B cell (primary cell): ENCODE results near the gene CMC1. TPM values are rescaled to one million over a fixed set of nuclear protein-coding genes. Genes with fewer than 3 reads are reported as not detected.

Experiments
- ATAC-seq: fragments of 200-7000 bp; cut with Tn5 transposase; one replicate; pipeline ENCODE4 v1.10.0; 2021; ENCODE audit warnings: low read depth, mild to moderate bottlenecking, moderate number of reproducible peaks, moderate library complexity
- CTCF ChIA-PET: fragments of 350-600 bp; sonication (Branson Sonifier 250); formaldehyde crosslinking; loops from one replicate; lab custom pipeline; 2021; ENCODE audit warnings: antibody characterized with exemption, inconsistent platforms; lab: Charles Lee
- POLR2A ChIA-PET: fragments of 350-600 bp; sonication (Branson Sonifier 250); formaldehyde crosslinking; loops from one replicate; lab custom pipeline; 2021; ENCODE audit warnings: antibody characterized with exemption; lab: Charles Lee
- DNase-seq: peaks from one replicate; pipeline ENCODE4 v3.0.0; 2013
- H2AFZ ChIP-seq: 2 replicates; pipeline ENCODE4 v1.6.1; 2012; ENCODE audit warnings: mild to moderate bottlenecking, low read depth, low read length; ENCODE audit not compliant: insufficient read depth, poor library complexity, severe bottlenecking
- H3K27ac ChIP-seq, 2 donors: 1 replicate in 1 of 2; 2 replicates in 1 of 2; pipeline ENCODE4 v1.5.1; 2012 to 2013; ENCODE audit warnings: low read length in 2 of 2, mild to moderate bottlenecking in 2 of 2, moderate library complexity in 1 of 2
- H3K27me3 ChIP-seq, 4 experiments: fragments of 200-600 bp in 1 of 4; sonication (generic) in 1 of 4; replicated peaks in 1 of 4; 1 replicate in 2 of 4; 2 replicates in 2 of 4; pipeline versions ENCODE4 v1.6.1 to v1.7.0; 2013 to 2016; ENCODE audit warnings: low read length in 3 of 4, mild to moderate bottlenecking in 2 of 4, mixed read lengths in 1 of 4, moderate library complexity in 1 of 4; ENCODE audit not compliant: insufficient read depth in 4 of 4, control insufficient read depth in 3 of 4; ENCODE audit errors: control extremely low read depth in 1 of 4
- H3K36me3 ChIP-seq, 2 experiments: replicated peaks in 1 of 2; 1 replicate in 1 of 2; 2 replicates in 1 of 2; pipeline versions ENCODE4 v1.6.1 to v1.7.1; 2013; ENCODE audit warnings: low read length in 1 of 2; ENCODE audit not compliant: insufficient read depth in 2 of 2, control insufficient read depth in 1 of 2; ENCODE audit errors: control extremely low read depth in 1 of 2, extremely low read depth in 1 of 2
- H3K4me1 ChIP-seq, 2 donors: fragments of 200-600 bp in 1 of 2; sonication (generic) in 1 of 2; 1 replicate in 1 of 2; 2 replicates in 1 of 2; pipeline versions ENCODE4 v1.5.1 to v1.6.1; 2013 to 2017; ENCODE audit warnings: low read length in 2 of 2; ENCODE audit not compliant: control insufficient read depth in 2 of 2, insufficient read depth in 2 of 2
- H3K4me2 ChIP-seq: replicated peaks from 2 replicates; pipeline ENCODE3; 2012; ENCODE audit warnings: mild to moderate bottlenecking, low read depth, low read length; ENCODE audit not compliant: poor library complexity, severe bottlenecking
- H3K4me3 ChIP-seq, 5 experiments: fragments of 200-600 bp in 1 of 5; sonication (generic) in 1 of 5; 1 replicate in 3 of 5; 2 replicates in 2 of 5; pipeline versions ENCODE4 v1.5.1 to v1.7.0; 2011 to 2016; ENCODE audit warnings: low read length in 4 of 5, mild to moderate bottlenecking in 4 of 5, low read depth in 2 of 5, control low read depth in 1 of 5, moderate library complexity in 1 of 5; ENCODE audit not compliant: insufficient read depth in 1 of 5; ENCODE audit errors: control extremely low read depth in 1 of 5, extremely low read depth in 1 of 5
- H3K79me2 ChIP-seq: fragments of 200-600 bp; sonication (generic); one replicate; pipeline ENCODE4 v1.6.0; 2016; ENCODE audit warnings: low read length; ENCODE audit not compliant: control insufficient read depth, insufficient read depth
- H3K9ac ChIP-seq: fragments of 200-600 bp; sonication (generic); 2 replicates; pipeline ENCODE4 v1.6.1; 2017; ENCODE audit warnings: mild to moderate bottlenecking, low read length, moderate library complexity
- H3K9me3 ChIP-seq, 3 donors: one replicate each; pipeline versions ENCODE4 v1.6.1 to v1.7.1; 2013; ENCODE audit warnings: low read length in 2 of 3; ENCODE audit not compliant: control insufficient read depth in 2 of 3, insufficient read depth in 1 of 3; ENCODE audit errors: control extremely low read depth in 1 of 3
- H4K20me1 ChIP-seq: 2 replicates; pipeline ENCODE4 v1.6.0; 2012; ENCODE audit warnings: mild to moderate bottlenecking, low read length; ENCODE audit not compliant: insufficient read depth, control insufficient read depth, poor library complexity, severe bottlenecking
- H3K27ac Mint-ChIP-seq: one replicate; pipeline ENCODE4 v1.8.0; 2021; ENCODE audit warnings: mixed read lengths
- H3K27me3 Mint-ChIP-seq: one replicate; pipeline ENCODE4 v1.8.0; 2021; ENCODE audit warnings: mixed read lengths
- H3K4me1 Mint-ChIP-seq: one replicate; pipeline ENCODE4 v1.8.0; 2021; ENCODE audit warnings: mixed read lengths
- H3K4me3 Mint-ChIP-seq: one replicate; pipeline ENCODE4 v1.8.0; 2021; ENCODE audit warnings: mixed read lengths
- H3K9me3 Mint-ChIP-seq: one replicate; pipeline ENCODE4 v1.8.0; 2022; ENCODE audit warnings: mixed read lengths; ENCODE audit not compliant: insufficient read depth
- EZH2 ChIP-seq: IDR thresholded peaks from 2 replicates; pipeline ENCODE4 v1.6.1; 2012; ENCODE audit warnings: borderline replicate concordance, low read depth, mild to moderate bottlenecking, moderate library complexity, low read length; ENCODE audit not compliant: insufficient read depth, poor library complexity, severe bottlenecking
- WGBS: methylation state at CpG from one replicate; pipeline ENCODE4 v1.1.5; 2013; ENCODE audit warnings: missing lambda C conversion rate; ENCODE audit not compliant: insufficient coverage; 5-methylcytosine and 5-hydroxymethylcytosine counted together
- intact Hi-C: fragments of 100-400 bp; cut with micrococcal nuclease; formaldehyde crosslinking; loops from one replicate; pipeline ENCODE4 v1.10.0; 2022
- polyA plus RNA-seq: library from polyadenylated mRNA; depleted of rRNA; stranded (reverse); fragments of >200 nt; gene quantifications from 2 replicates; pipeline ENCODE4 v1.2.3, GENCODE V29; 2012
- total RNA-seq, 2 donors: library from RNA; stranded (reverse); fragments of 120-200 nt in 1 of 2; gene quantifications; 1 replicate in 1 of 2; 2 replicates in 1 of 2; pipeline versions ENCODE4 v1.2.3 to v1.2.4, GENCODE V29; 2013 to 2022
- TF ChIP-seq, protein P1 (sequence below): fragments of 200-600 bp; IDR thresholded peaks from one replicate; pipeline ENCODE4 v1.8.0; 2022; ENCODE audit warnings: antibody characterized with exemption, mild to moderate bottlenecking

CMC1 gene
- total and polyA plus RNA-seq, 2 donors (not counting 1 experiment from before 2014, with no cell fraction given), result 6.7 to 14.5 TPM

DNA sequence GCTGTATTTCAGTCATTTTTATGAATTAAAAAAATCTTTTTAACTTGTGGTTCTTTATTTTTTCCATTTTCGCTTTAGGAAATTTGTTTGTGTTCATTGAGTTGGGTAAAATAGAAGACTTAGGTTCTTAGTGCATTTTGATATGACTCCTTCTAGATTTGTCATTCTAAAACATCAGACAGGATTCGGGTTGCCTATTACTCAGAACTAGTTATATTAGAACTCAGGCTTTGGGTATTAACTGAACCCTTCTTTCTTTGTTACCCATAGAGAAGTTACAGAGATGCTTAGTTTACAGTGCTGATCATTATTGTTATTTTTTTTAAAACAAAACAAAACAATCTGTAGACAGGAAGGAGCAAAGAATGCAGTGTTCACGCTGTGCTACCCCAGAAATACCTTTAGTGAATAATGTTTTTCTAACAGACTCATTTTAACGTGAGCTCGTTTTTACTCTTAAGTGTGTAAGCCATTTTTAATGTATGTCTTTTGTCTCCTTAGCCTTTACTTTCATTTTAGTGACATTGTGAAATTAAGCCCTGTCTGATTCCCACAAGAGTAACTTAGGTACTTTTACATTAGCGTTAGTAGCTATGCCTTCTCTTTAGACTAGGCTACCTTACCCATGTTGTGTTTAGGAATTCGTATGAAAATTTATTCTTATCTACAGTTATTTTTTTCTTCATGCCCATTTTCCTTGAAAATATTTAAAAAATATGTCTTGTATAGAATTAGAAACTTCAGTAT is 53.4 kb downstream of the CMC1 start:
- WGBS, result no CpG with 5 or more reads among the region's 7 CpGs

DNA sequence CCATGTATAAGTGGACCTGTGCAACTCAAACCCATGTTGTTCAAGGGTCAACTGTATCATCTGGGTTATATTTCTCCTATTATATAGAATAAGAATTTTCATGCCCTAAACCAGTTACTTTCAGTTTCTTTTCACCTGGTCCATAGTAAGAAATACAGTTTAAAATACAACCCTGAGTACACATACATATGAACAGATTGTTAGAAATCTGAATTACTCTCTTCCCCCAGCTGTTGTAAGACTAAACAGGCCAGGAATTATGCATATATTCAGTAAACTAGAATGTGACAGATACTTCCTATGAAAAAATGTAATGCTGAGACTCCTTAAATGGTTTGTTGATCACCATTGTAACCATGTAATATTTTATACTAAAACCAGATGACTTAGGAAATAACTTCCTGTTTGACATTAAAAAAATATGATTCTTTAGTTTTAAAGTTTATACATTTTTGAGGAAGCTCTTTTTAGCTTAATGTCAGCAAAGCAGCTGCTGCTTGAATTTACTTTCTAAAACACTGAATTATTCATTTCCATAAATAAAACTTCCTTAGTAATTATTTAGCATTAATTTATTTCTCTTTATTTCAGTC is 54.6 kb downstream of the CMC1 start:
- Histone ChIP-seq H3K27ac (no peak overlapping the region), H3K4me3 (no peak overlapping the region), H3K79me2 (no peaks in the 10 kb centered on the region), H3K27me3 (no peaks in the 10 kb centered on the region), H3K4me2 (no peak overlapping the region), H3K9ac (no peak overlapping the region), H4K20me1 (no peaks in the 10 kb centered on the region), H3K4me1 (peaks cover 0 to 2% of the 10 kb centered on the region in 2 donors), H3K36me3 (no peaks in the 10 kb centered on the region), H2AFZ (no peak overlapping the region), H3K9me3 (no peaks in the 10 kb centered on the region)
- ATAC-seq (no peak), DNase-seq (no peak)
- intact Hi-C loops, result no loop called here
- H3K4me3 Mint-ChIP-seq, result no peak overlapping the region
- no peaks in the 10 kb centered on the region for H3K9me3 Mint-ChIP-seq
- H3K27ac Mint-ChIP-seq, result no peak overlapping the region
- H3K4me1 Mint-ChIP-seq, result peaks cover 2% of the 10 kb centered on the region
- ChIA-PET CTCF (interaction anchor here (0.6 kb wide), 1 partner anchor 57 kb away, joined by 3 read pairs; no protein-coding TSS in a partner anchor), POLR2A (no interaction called here)
- TF ChIP-seq, protein P1, sequence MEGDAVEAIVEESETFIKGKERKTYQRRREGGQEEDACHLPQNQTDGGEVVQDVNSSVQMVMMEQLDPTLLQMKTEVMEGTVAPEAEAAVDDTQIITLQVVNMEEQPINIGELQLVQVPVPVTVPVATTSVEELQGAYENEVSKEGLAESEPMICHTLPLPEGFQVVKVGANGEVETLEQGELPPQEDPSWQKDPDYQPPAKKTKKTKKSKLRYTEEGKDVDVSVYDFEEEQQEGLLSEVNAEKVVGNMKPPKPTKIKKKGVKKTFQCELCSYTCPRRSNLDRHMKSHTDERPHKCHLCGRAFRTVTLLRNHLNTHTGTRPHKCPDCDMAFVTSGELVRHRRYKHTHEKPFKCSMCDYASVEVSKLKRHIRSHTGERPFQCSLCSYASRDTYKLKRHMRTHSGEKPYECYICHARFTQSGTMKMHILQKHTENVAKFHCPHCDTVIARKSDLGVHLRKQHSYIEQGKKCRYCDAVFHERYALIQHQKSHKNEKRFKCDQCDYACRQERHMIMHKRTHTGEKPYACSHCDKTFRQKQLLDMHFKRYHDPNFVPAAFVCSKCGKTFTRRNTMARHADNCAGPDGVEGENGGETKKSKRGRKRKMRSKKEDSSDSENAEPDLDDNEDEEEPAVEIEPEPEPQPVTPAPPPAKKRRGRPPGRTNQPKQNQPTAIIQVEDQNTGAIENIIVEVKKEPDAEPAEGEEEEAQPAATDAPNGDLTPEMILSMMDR, result no peak
- no peak for TF ChIP-seq EZH2
- no peaks in the 10 kb centered on the region for H3K27me3 Mint-ChIP-seq

More for the DNA sequence above, 53.4 kb downstream of the CMC1 start:
- no peak for ATAC-seq
- H3K79me2 ChIP-seq, result no peaks in the 10 kb centered on the region
- no peak overlapping the region for H3K27ac ChIP-seq
- no peak overlapping the region for H2AFZ ChIP-seq
- no peak overlapping the region for H3K27ac Mint-ChIP-seq
- no peaks in the 10 kb centered on the region for H3K9me3 Mint-ChIP-seq
- H3K9ac ChIP-seq, result no peak overlapping the region
- H3K4me3 Mint-ChIP-seq, result no peak overlapping the region
- POLR2A ChIA-PET, result no interaction called here
- H4K20me1 ChIP-seq, result no peaks in the 10 kb centered on the region
- H3K27me3 Mint-ChIP-seq, result no peaks in the 10 kb centered on the region
- peaks cover 0 to 2% of the 10 kb centered on the region in 2 donors for H3K4me1 ChIP-seq
- no peaks in the 10 kb centered on the region for H3K9me3 ChIP-seq
- CTCF ChIA-PET, result no interaction called here
- no peak for DNase-seq
- TF ChIP-seq, protein P1, result no peak
- no peak for TF ChIP-seq EZH2
- no peak overlapping the region for H3K4me2 ChIP-seq
- peaks cover 2% of the 10 kb centered on the region for H3K4me1 Mint-ChIP-seq
- H3K4me3 ChIP-seq, result no peak overlapping the region
- H3K36me3 ChIP-seq, result peaks cover 0 to 3% of the 10 kb centered on the region in 2 experiments
- intact Hi-C loops, result no loop called here
- no peaks in the 10 kb centered on the region for H3K27me3 ChIP-seq
